Suprapubic skin (tissue), 4 donors: ENCODE data around the gene SPIN1.

ENCODE experiments used
- CTCF ChIP-seq, 2 donors: fragments of 200-600 bp in 1 of 2; fragments of 450-650 bp in 1 of 2; sonication (generic) in 1 of 2; IDR thresholded peaks; one replicate each; pipeline ENCODE4 v1.5.1; 2016 to 2019; ENCODE audit warnings: antibody characterized with exemption in 2 of 2, mild to moderate bottlenecking in 1 of 2, moderate library complexity in 1 of 2
- EP300 ChIP-seq: sonication (generic); formaldehyde crosslinking; IDR thresholded peaks from one replicate; pipeline ENCODE4 v1.6.1; 2017; ENCODE audit warnings: antibody characterized with exemption
- POLR2A ChIP-seq, 2 donors: fragments of 450-650 bp; IDR thresholded peaks; one replicate each; pipeline ENCODE4 v1.6.1; 2017; ENCODE audit warnings: antibody characterized with exemption in 2 of 2, mild to moderate bottlenecking in 2 of 2, moderate library complexity in 2 of 2
- POLR2AphosphoS5 ChIP-seq, 3 donors: sonication (generic); formaldehyde crosslinking; IDR thresholded peaks; one replicate each; pipeline ENCODE4 v1.6.1; 2017; ENCODE audit warnings: antibody characterized with exemption in 3 of 3

GRCh38 chr9:88498880-88499279 is 110.6 kb downstream of the SPIN1 start:
- TF ChIP-seq CTCF (IDR thresholded peaks at IDR 0.05) (no peak), POLR2A (IDR thresholded peaks at IDR 0.05) (no peak), POLR2AphosphoS5 (IDR thresholded peaks at IDR 0.05) (no peak), EP300 (no peak)
